ENCODE results near the gene ENTHD1. TPM values are rescaled to one million over a fixed set of nuclear protein-coding genes. Genes with fewer than 3 reads are reported as not detected.
"Not testable (repeated sequence)": the region's sequence is repeated elsewhere in the genome, so short reads cannot be mapped to it uniquely, and the experiment has no call there.

Gene ENTHD1
- total RNA-seq, 2 experiments from 2014 or later = 0.07 to 0.21 TPM

- no peak overlapping the region for H3K27ac Mint-ChIP-seq
- H3K4me1 Mint-ChIP-seq = peaks cover 26% of the 10 kb centered on the region
- H3K36me3 Mint-ChIP-seq (ENCODE audit: low read depth) = peaks cover 2% of the 10 kb centered on the region
- H3K4me3 Mint-ChIP-seq = no peak overlapping the region
- H3K9me3 Mint-ChIP-seq = peaks cover 7% of the 10 kb centered on the region
- no peaks in the 10 kb centered on the region for H3K27me3 Mint-ChIP-seq
- ChIA-PET POLR2A (no interaction called here), CTCF (no interaction called here)
- no peak for DNase-seq
These were observed 147.8 kb downstream of the ENTHD1 start for GRCh38 chr22:39745789-39746188.

GRCh38 chr22:39744353-39744752 is 149.2 kb downstream of the ENTHD1 start:
- peaks cover 2% of the 10 kb centered on the region for H3K36me3 Mint-ChIP-seq (ENCODE audit: low read depth)
- no peaks in the 10 kb centered on the region for H3K27me3 Mint-ChIP-seq
- ChIA-PET POLR2A (no interaction called here), CTCF (interaction anchor here (1.2 to 1.3 kb wide), 2 partner anchors 42 to 60 kb away, joined by 3 to 4 read pairs; no protein-coding TSS in a partner anchor)
- H3K27ac Mint-ChIP-seq = no peak overlapping the region
- peaks cover 10% of the 10 kb centered on the region for H3K9me3 Mint-ChIP-seq
- no peak overlapping the region for H3K4me3 Mint-ChIP-seq
- H3K4me1 Mint-ChIP-seq = peaks cover 25% of the 10 kb centered on the region
- DNase-seq = no peak

- H3K4me1 Mint-ChIP-seq = peaks cover 26% of the 10 kb centered on the region
- DNase-seq = no peak
- peaks cover 4% of the 10 kb centered on the region for H3K36me3 Mint-ChIP-seq (ENCODE audit: low read depth)
- no peaks in the 10 kb centered on the region for H3K27me3 Mint-ChIP-seq
- peaks cover 11% of the 10 kb centered on the region for H3K9me3 Mint-ChIP-seq
- no peak overlapping the region for H3K4me3 Mint-ChIP-seq
- no peak overlapping the region for H3K27ac Mint-ChIP-seq
- POLR2A ChIA-PET = no interaction called here
- CTCF ChIA-PET = interaction anchor here (1.2 to 1.3 kb wide), 2 partner anchors 42 to 60 kb away, joined by 3 to 4 read pairs; no protein-coding TSS in a partner anchor
These were observed 149.6 kb downstream of the ENTHD1 start for GRCh38 chr22:39743935-39744334.

GRCh38 chr22:39739338-39740027 is 154.1 kb downstream of the ENTHD1 start:
- H3K9me3 Mint-ChIP-seq = peaks cover 11% of the 10 kb centered on the region
- H3K4me1 Mint-ChIP-seq = peaks cover 4% of the 10 kb centered on the region
- peaks cover 4% of the 10 kb centered on the region for H3K36me3 Mint-ChIP-seq (ENCODE audit: low read depth)
- ChIA-PET POLR2A (no interaction called here), CTCF (interaction anchor here (1.1 to 1.8 kb wide), 3 partner anchors 27 to 232 kb away, joined by 3 read pairs; no protein-coding TSS in a partner anchor)
- DNase-seq = no peak
- no peak overlapping the region for H3K4me3 Mint-ChIP-seq
- H3K27ac Mint-ChIP-seq = no peak overlapping the region
- H3K27me3 Mint-ChIP-seq = peaks cover 13% of the 10 kb centered on the region

GRCh38 chr22:39738746-39739145 is 154.8 kb downstream of the ENTHD1 start:
- Mint-ChIP-seq H3K36me3 (ENCODE audit: low read depth) (peaks cover 4% of the 10 kb centered on the region), H3K27me3 (peaks cover 16% of the 10 kb centered on the region), H3K9me3 (peaks cover 11% of the 10 kb centered on the region), H3K4me3 (no peak overlapping the region), H3K4me1 (peaks cover 1% of the 10 kb centered on the region), H3K27ac (no peak overlapping the region)
- ChIA-PET POLR2A (no interaction called here), CTCF (interaction anchor here (0.6 to 1.8 kb wide), 5 partner anchors 18 to 232 kb away, joined by 3 to 4 read pairs (median 3); no protein-coding TSS in a partner anchor)
- no peak for DNase-seq

GRCh38 chr22:39735776-39736175 is 157.8 kb downstream of the ENTHD1 start:
- Mint-ChIP-seq H3K27me3 (peaks cover 16% of the 10 kb centered on the region), H3K36me3 (ENCODE audit: low read depth) (peaks cover 2% of the 10 kb centered on the region), H3K4me1 (peaks cover 1% of the 10 kb centered on the region), H3K9me3 (peaks cover 6% of the 10 kb centered on the region), H3K27ac (no peak overlapping the region), H3K4me3 (no peak overlapping the region)
- POLR2A ChIA-PET = interaction anchor here (0.6 kb wide), 1 partner anchor 216 kb away, joined by 6 read pairs; no protein-coding TSS in a partner anchor
- CTCF ChIA-PET = interaction anchor here (1.9 kb wide), 1 partner anchor 201 kb away, joined by 4 read pairs; no protein-coding TSS in a partner anchor
- DNase-seq = no peak

- DNase-seq = no peak
- no peak overlapping the region for H3K4me3 Mint-ChIP-seq
- H3K27ac Mint-ChIP-seq = no peak overlapping the region
- peaks cover 5% of the 10 kb centered on the region for H3K9me3 Mint-ChIP-seq
- ChIA-PET CTCF (interaction anchor here (1.9 kb wide), 1 partner anchor 200 kb away, joined by 4 read pairs; no protein-coding TSS in a partner anchor), POLR2A (no interaction called here)
- H3K27me3 Mint-ChIP-seq = peaks cover 16% of the 10 kb centered on the region
- H3K36me3 Mint-ChIP-seq (ENCODE audit: low read depth) = peaks cover 2% of the 10 kb centered on the region
- peaks cover 1% of the 10 kb centered on the region for H3K4me1 Mint-ChIP-seq
These were observed 158.7 kb downstream of the ENTHD1 start for GRCh38 chr22:39734866-39735265.

- H3K4me1 Mint-ChIP-seq; POLR2A ChIA-PET; H3K9me3 Mint-ChIP-seq; H3K4me3 Mint-ChIP-seq; DNase-seq; H3K36me3 Mint-ChIP-seq (ENCODE audit: low read depth); H3K27ac Mint-ChIP-seq: not testable (repeated sequence)
- H3K27me3 Mint-ChIP-seq = peaks cover 16% of the 10 kb centered on the region
- CTCF ChIA-PET = interaction anchor here (0.8 kb wide), 1 partner anchor 182 kb away, joined by 3 read pairs; no protein-coding TSS in a partner anchor
These were observed 159.5 kb downstream of the ENTHD1 start for GRCh38 chr22:39734046-39734445.

- no peaks in the 10 kb centered on the region for H3K9me3 Mint-ChIP-seq
- no peaks in the 10 kb centered on the region for H3K36me3 Mint-ChIP-seq (ENCODE audit: low read depth)
- CTCF ChIA-PET = interaction anchor here (0.8 kb wide), 1 partner anchor 181 kb away, joined by 3 read pairs; no protein-coding TSS in a partner anchor
- DNase-seq = no peak
- POLR2A ChIA-PET = interaction anchor here (0.6 kb wide), 1 partner anchor 202 kb away, joined by 3 read pairs; no protein-coding TSS in a partner anchor
- peaks cover 16% of the 10 kb centered on the region for H3K27me3 Mint-ChIP-seq
- no peak overlapping the region for H3K27ac Mint-ChIP-seq
- H3K4me1 Mint-ChIP-seq = no peaks in the 10 kb centered on the region
- no peak overlapping the region for H3K4me3 Mint-ChIP-seq
These were observed 160.4 kb downstream of the ENTHD1 start for GRCh38 chr22:39733191-39733590.

GRCh38 chr22:39732625-39733024 is 160.9 kb downstream of the ENTHD1 start:
- no peak overlapping the region for H3K27ac Mint-ChIP-seq
- ChIA-PET CTCF (interaction anchor here (1.2 kb wide), 1 partner anchor 33 kb away, joined by 5 read pairs; no protein-coding TSS in a partner anchor), POLR2A (interaction anchor here (0.6 kb wide), 1 partner anchor 201 kb away, joined by 3 read pairs; no protein-coding TSS in a partner anchor)

GRCh38 chr22:39731881-39732555 is 161.5 kb downstream of the ENTHD1 start:
- ChIA-PET POLR2A (no interaction called here), CTCF (interaction anchor here (1.2 kb wide), 1 partner anchor 34 kb away, joined by 5 read pairs; no protein-coding TSS in a partner anchor)
- H3K27me3 Mint-ChIP-seq = peaks cover 11% of the 10 kb centered on the region
- H3K4me3 Mint-ChIP-seq = no peak overlapping the region
- no peaks in the 10 kb centered on the region for H3K36me3 Mint-ChIP-seq (ENCODE audit: low read depth)
- no peaks in the 10 kb centered on the region for H3K9me3 Mint-ChIP-seq
- no peaks in the 10 kb centered on the region for H3K4me1 Mint-ChIP-seq
- no peak overlapping the region for H3K27ac Mint-ChIP-seq
- no peak for DNase-seq

More at GRCh38 chr22:39732625-39733024, 160.9 kb downstream of the ENTHD1 start:
- Mint-ChIP-seq H3K36me3 (ENCODE audit: low read depth) (no peaks in the 10 kb centered on the region), H3K4me3 (no peak overlapping the region), H3K27me3 (peaks cover 11% of the 10 kb centered on the region), H3K4me1 (no peaks in the 10 kb centered on the region), H3K9me3 (no peaks in the 10 kb centered on the region)
- DNase-seq = no peak

- Mint-ChIP-seq H3K9me3 (no peaks in the 10 kb centered on the region), H3K4me1 (no peaks in the 10 kb centered on the region), H3K36me3 (ENCODE audit: low read depth) (no peaks in the 10 kb centered on the region), H3K27ac (no peak overlapping the region), H3K27me3 (peaks cover 11% of the 10 kb centered on the region), H3K4me3 (no peak overlapping the region)
- no peak for DNase-seq
- POLR2A ChIA-PET = no interaction called here
- CTCF ChIA-PET = interaction anchor here (1.2 kb wide), 1 partner anchor 34 kb away, joined by 5 read pairs; no protein-coding TSS in a partner anchor
These were observed 162.1 kb downstream of the ENTHD1 start for GRCh38 chr22:39731481-39731880.

All from activated CD4-positive, alpha-beta T cell treated with anti-CD3 and anti-CD28 coated beads, Interleukin-2, amount 10 ng/mL, durations not matched to agents 7 days and 5 days (primary cell).